IMR-90 (cell line): Measurements from ENCODE around the gene RAB4B. TPM values are rescaled to one million over a fixed set of nuclear protein-coding genes. Genes with fewer than 3 reads are reported as not detected.

Source experiments
- NFE2L2 ChIP-seq: fragments of 150-350 bp; IDR thresholded peaks from 2 replicates; pipeline ENCODE4 v1.6.1; 2016; ENCODE audit warnings: low read depth, mild to moderate bottlenecking, low read length
- polyA plus RNA-seq, 3 experiments: library from polyadenylated mRNA; depleted of rRNA; stranded (reverse); fragments of >200 nt; gene quantifications; 2 replicates each; pipeline ENCODE4 v1.2.3, GENCODE V29; 2012; ENCODE audit warnings: low replicate concordance in 1 of 3
- total RNA-seq: library from RNA; depleted of rRNA; stranded (reverse); fragments of >200 nt; gene quantifications from 2 replicates; pipeline ENCODE4 v1.2.3, GENCODE V29; 2012
- TF ChIP-seq, protein P1 (sequence below): conservative IDR thresholded peaks from 2 replicates; pipeline ENCODE4 v1.5.1; 2012; ENCODE audit warnings: mild to moderate bottlenecking, low read depth, low read length, improper control_type of control experiment

The RAB4B gene
- total and polyA plus RNA-seq, 2 of the 4 experiments (the other 2 are of a cell fraction) = 7.9 to 21.4 TPM

DNA sequence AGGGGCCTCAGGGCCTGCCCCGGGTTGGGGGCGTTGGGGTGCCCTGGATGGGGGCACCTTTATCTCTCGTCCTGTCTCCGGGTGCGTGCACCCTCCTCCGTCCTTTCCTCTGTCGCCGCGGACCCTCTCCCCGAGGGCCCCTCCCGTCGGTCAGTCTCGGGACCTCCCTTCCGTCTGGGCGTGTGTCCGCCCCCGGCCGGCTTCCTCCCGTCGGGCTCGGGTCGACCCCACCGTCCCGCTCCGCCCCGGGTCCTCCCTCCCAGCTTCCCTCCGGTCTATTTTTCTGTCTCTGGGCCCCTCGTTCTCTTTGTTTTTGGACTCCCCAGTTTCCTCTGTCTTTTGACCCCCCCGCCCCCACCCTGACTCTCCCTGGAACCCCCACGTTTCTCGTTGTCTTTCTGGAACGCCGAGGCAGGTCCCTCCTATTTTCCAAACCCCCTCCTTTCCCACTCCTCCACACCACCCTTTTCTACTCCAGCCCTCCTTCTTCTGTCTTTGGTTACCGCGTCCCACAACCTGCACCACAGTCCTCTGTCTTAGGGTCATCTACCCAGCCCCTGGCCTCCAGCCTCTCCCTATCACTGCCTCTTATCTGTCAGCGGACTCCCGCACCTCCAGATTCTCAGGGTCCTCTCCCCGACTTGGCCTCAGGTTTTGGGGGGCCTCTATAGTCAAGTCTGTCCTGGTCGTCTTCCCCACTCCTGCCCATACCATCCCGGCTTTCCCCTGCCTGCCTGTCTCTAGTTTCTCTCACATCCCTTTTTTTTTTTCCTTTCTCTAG is 21.7 kb downstream of the RAB4B start (continued):
- TF ChIP-seq, protein P1, sequence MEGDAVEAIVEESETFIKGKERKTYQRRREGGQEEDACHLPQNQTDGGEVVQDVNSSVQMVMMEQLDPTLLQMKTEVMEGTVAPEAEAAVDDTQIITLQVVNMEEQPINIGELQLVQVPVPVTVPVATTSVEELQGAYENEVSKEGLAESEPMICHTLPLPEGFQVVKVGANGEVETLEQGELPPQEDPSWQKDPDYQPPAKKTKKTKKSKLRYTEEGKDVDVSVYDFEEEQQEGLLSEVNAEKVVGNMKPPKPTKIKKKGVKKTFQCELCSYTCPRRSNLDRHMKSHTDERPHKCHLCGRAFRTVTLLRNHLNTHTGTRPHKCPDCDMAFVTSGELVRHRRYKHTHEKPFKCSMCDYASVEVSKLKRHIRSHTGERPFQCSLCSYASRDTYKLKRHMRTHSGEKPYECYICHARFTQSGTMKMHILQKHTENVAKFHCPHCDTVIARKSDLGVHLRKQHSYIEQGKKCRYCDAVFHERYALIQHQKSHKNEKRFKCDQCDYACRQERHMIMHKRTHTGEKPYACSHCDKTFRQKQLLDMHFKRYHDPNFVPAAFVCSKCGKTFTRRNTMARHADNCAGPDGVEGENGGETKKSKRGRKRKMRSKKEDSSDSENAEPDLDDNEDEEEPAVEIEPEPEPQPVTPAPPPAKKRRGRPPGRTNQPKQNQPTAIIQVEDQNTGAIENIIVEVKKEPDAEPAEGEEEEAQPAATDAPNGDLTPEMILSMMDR = no peak
- no peak for TF ChIP-seq NFE2L2
